Uterus (tissue), 2 donors: ENCODE measurements around the gene APOA5.

Source experiments
- POLR2A ChIP-seq, 2 donors: fragments of 450-650 bp; IDR thresholded peaks; one replicate each; pipeline ENCODE4 v1.6.1; 2016; ENCODE audit warnings: antibody characterized with exemption in 2 of 2, mild to moderate bottlenecking in 1 of 2, moderate library complexity in 1 of 2
- TF ChIP-seq, protein P1 (sequence below), 4 experiments: fragments of 200-600 bp in 2 of 4; fragments of 450-650 bp in 2 of 4; sonication (generic) in 2 of 4; IDR thresholded peaks; one replicate each; pipeline ENCODE4 v1.5.1; 2016 to 2019; ENCODE audit warnings: antibody characterized with exemption in 4 of 4, mild to moderate bottlenecking in 2 of 4, moderate library complexity in 1 of 4

DNA sequence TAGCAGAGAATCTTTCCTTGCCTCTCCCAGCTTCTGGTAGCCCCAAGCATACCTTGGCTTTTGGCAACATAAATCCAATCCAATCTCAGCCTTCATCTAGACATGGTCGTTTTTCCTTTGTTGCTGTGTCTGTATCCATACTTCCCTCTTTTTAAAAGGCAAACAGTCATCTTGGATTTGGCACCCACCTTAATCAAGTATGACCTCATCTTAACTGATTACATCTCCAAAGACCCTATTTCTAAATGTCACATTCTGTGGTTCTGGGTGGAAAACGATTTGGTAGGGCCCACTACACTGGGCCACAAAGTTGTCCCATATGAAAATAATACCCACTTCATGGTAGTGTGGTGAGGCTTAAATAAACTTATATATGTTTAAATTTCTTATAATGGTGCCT, 19.7 kb downstream of the APOA5 start:
- TF ChIP-seq, protein P1, sequence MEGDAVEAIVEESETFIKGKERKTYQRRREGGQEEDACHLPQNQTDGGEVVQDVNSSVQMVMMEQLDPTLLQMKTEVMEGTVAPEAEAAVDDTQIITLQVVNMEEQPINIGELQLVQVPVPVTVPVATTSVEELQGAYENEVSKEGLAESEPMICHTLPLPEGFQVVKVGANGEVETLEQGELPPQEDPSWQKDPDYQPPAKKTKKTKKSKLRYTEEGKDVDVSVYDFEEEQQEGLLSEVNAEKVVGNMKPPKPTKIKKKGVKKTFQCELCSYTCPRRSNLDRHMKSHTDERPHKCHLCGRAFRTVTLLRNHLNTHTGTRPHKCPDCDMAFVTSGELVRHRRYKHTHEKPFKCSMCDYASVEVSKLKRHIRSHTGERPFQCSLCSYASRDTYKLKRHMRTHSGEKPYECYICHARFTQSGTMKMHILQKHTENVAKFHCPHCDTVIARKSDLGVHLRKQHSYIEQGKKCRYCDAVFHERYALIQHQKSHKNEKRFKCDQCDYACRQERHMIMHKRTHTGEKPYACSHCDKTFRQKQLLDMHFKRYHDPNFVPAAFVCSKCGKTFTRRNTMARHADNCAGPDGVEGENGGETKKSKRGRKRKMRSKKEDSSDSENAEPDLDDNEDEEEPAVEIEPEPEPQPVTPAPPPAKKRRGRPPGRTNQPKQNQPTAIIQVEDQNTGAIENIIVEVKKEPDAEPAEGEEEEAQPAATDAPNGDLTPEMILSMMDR (IDR thresholded peaks at IDR 0.05) = no peak
- no peak for TF ChIP-seq POLR2A (IDR thresholded peaks at IDR 0.05)
